Smooth muscle cell (in vitro differentiated cells): ENCODE results near the gene SHMT2. TPM values are rescaled to one million over a fixed set of nuclear protein-coding genes. Genes with fewer than 3 reads are reported as not detected.

Source experiments
- DNase-seq: peaks from one replicate; lab custom pipeline; 2025; ENCODE audit not compliant: unreplicated experiment; lab: John Stamatoyannopoulos, UW
- H2AFZ ChIP-seq: fragments of 200-600 bp; sonication (generic); 2 replicates; pipeline ENCODE4 v1.6.0; 2016; ENCODE audit warnings: antibody characterized with exemption, low read depth, mild to moderate bottlenecking
- H3F3A ChIP-seq: fragments of 200-600 bp; sonication (generic); 2 replicates; pipeline ENCODE4 v1.6.0; 2017; ENCODE audit warnings: antibody characterized with exemption, low read depth
- H3K27ac ChIP-seq: fragments of 200-600 bp; sonication (generic); 2 replicates; pipeline ENCODE4 v1.5.1; 2016; ENCODE audit warnings: low read depth, mild to moderate bottlenecking
- H3K27me3 ChIP-seq: fragments of 200-600 bp; sonication (generic); 2 replicates; pipeline ENCODE4 v1.6.1; 2016; ENCODE audit warnings: low read depth, mild to moderate bottlenecking
- H3K36me3 ChIP-seq: fragments of 200-600 bp; sonication (generic); 2 replicates; pipeline ENCODE4 v1.5.1; 2016; ENCODE audit warnings: low read depth
- H3K4me1 ChIP-seq: fragments of 200-600 bp; sonication (generic); 2 replicates; pipeline ENCODE4 v1.5.1; 2016; ENCODE audit warnings: low read depth
- H3K4me2 ChIP-seq: fragments of 200-600 bp; sonication (generic); 2 replicates; pipeline ENCODE4 v1.6.0; 2016; ENCODE audit warnings: mild to moderate bottlenecking
- H3K4me3 ChIP-seq: fragments of 200-600 bp; sonication (generic); 2 replicates; pipeline ENCODE4 v1.5.1; 2016; ENCODE audit warnings: mild to moderate bottlenecking
- H3K79me2 ChIP-seq: fragments of 200-600 bp; sonication (generic); 2 replicates; pipeline ENCODE4 v1.6.0; 2016; ENCODE audit warnings: low read depth, mild to moderate bottlenecking
- H3K9ac ChIP-seq: fragments of 200-600 bp; sonication (generic); 2 replicates; pipeline ENCODE4 v1.6.0; 2016; ENCODE audit warnings: low read depth
- H3K9me3 ChIP-seq: fragments of 200-600 bp; sonication (generic); replicated peaks from 2 replicates; pipeline ENCODE4 v1.5.1; 2016; ENCODE audit warnings: low read depth
- H4K20me1 ChIP-seq: fragments of 200-600 bp; sonication (generic); 2 replicates; pipeline ENCODE4 v1.6.0; 2016; ENCODE audit warnings: low read depth
- WGBS: methylation state at CpG from one replicate; pipeline ENCODE4 v1.1.7; 2016; ENCODE audit warnings: low lambda C conversion rate; 5-methylcytosine and 5-hydroxymethylcytosine counted together
- polyA plus RNA-seq: library from polyadenylated mRNA; unstranded; fragments of >200 nt; fragmentation: Nextera tagmentation; extraction: Ambion mirVana; gene quantifications from 2 replicates; pipeline ENCODE4 v1.2.1, GENCODE V29; 2016
- total RNA-seq: library from RNA; depleted of rRNA; stranded (reverse); fragments of >200 nt; gene quantifications from 2 replicates; pipeline ENCODE4 v1.2.3, GENCODE V29; 2014
- TF ChIP-seq, protein P1 (sequence below): fragments of 200-600 bp; sonication (generic); IDR thresholded peaks from 2 replicates; pipeline ENCODE4 v1.5.1; 2017; ENCODE audit warnings: borderline replicate concordance, mild to moderate bottlenecking, antibody characterized with exemption; ENCODE audit not compliant: insufficient read depth, poor library complexity, severe bottlenecking

The SHMT2 gene
- total and polyA plus RNA-seq, 2 experiments from 2014 or later: 107 to 117 TPM

DNA sequence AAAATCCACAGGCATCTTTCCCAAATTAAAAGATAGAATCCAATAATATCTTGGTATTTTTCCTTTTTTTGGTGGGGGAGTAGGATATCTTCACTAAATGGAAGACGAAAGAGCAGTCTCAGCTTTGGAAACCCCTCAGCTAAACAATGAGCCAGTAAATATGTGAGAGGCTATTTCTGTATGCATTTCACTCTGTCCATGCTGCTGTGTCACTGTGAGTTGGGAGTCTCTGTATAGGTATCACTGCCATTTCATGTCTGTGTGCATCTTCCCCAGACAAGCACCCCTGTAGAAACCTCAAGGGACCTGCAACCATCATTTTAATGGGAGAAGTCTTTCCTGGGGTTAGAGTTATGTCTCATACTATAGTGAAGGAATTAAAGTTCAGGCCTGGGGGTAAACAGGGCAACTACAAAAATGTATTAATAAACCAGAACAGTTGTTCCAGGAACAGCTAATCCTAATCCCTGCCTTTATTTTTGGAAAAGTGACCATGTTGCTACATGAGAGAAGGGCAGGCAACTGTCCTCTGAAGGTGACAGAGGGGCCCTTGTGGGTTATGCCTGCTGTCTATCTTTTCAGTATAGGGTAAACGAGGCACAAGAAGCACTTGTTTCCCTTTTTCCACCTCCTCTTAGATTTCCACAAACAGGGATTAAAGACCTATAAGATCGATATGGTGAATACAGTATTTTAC, 32.8 kb downstream of the SHMT2 start:
- no peak for DNase-seq
- no peak overlapping the region for H3K4me3 ChIP-seq
- no peaks in the 10 kb centered on the region for H3F3A ChIP-seq
- TF ChIP-seq, protein P1, sequence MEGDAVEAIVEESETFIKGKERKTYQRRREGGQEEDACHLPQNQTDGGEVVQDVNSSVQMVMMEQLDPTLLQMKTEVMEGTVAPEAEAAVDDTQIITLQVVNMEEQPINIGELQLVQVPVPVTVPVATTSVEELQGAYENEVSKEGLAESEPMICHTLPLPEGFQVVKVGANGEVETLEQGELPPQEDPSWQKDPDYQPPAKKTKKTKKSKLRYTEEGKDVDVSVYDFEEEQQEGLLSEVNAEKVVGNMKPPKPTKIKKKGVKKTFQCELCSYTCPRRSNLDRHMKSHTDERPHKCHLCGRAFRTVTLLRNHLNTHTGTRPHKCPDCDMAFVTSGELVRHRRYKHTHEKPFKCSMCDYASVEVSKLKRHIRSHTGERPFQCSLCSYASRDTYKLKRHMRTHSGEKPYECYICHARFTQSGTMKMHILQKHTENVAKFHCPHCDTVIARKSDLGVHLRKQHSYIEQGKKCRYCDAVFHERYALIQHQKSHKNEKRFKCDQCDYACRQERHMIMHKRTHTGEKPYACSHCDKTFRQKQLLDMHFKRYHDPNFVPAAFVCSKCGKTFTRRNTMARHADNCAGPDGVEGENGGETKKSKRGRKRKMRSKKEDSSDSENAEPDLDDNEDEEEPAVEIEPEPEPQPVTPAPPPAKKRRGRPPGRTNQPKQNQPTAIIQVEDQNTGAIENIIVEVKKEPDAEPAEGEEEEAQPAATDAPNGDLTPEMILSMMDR: no peak
- peaks cover 18% of the 10 kb centered on the region for H3K4me1 ChIP-seq
- H3K4me2 ChIP-seq: no peak overlapping the region
- no peak overlapping the region for H3K27ac ChIP-seq
- H3K36me3 ChIP-seq: no peaks in the 10 kb centered on the region
- no peaks in the 10 kb centered on the region for H4K20me1 ChIP-seq
- H3K27me3 ChIP-seq: no peaks in the 10 kb centered on the region
- H3K79me2 ChIP-seq: no peaks in the 10 kb centered on the region
- WGBS: 92% methylated on average over 3 of the region's 3 CpGs
- H3K9ac ChIP-seq: no peak overlapping the region
- no peaks in the 10 kb centered on the region for H3K9me3 ChIP-seq
- H2AFZ ChIP-seq: no peak overlapping the region

DNA sequence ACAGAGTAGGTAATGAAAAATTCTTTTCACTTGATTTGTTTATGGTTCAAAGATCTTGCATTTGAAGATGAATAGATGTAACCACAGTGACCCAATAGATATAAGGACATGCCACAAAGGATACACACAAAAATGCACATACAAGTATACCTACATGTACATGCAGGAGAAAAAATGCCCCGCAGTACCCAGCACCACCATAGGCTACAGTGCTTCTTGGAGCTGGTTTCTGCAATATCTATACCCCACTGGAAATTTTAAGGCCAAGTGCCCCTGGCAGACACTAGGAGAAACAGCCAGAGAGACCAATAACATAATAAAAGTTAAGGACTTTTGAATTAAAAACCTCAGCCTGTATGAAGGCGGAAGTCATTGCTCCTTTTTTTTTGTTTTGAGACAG, 33.6 kb downstream of the SHMT2 start:
- no peak for DNase-seq
- no peaks in the 10 kb centered on the region for H3K36me3 ChIP-seq
- H3K79me2 ChIP-seq: no peaks in the 10 kb centered on the region
- TF ChIP-seq, protein P1: no peak
- no peaks in the 10 kb centered on the region for H4K20me1 ChIP-seq
- H3K4me2 ChIP-seq: no peak overlapping the region
- H3K27me3 ChIP-seq: no peaks in the 10 kb centered on the region
- peaks cover 18% of the 10 kb centered on the region for H3K4me1 ChIP-seq
- no peaks in the 10 kb centered on the region for H3F3A ChIP-seq
- H3K9me3 ChIP-seq: no peaks in the 10 kb centered on the region
- H3K4me3 ChIP-seq: no peak overlapping the region
- H2AFZ ChIP-seq: no peak overlapping the region
- no peak overlapping the region for H3K9ac ChIP-seq
- H3K27ac ChIP-seq: no peak overlapping the region
- WGBS: 97% methylated on average over 2 of the region's 2 CpGs

DNA sequence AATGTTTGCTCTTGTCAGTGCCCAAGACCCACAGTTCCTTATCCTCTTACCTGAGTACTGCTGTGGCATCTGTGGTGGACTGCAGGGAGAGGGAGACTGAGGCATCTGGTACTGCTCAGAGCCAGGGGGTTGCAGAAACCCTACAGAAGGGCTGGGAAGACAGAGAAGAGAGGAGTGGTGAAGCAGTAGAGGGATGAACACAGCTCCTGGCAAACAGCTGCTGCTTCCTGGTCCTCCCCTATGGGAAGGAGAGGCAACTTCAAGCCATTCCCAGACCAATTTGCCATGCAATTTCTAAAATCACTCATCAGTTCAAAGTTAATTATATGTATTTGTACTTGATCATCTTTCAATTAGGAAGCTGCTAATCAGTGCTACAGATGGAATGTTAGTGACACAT, 37.2 kb downstream of the SHMT2 start:
- H3F3A ChIP-seq: no peaks in the 10 kb centered on the region
- no peak overlapping the region for H3K4me3 ChIP-seq
- H2AFZ ChIP-seq: no peak overlapping the region
- no peaks in the 10 kb centered on the region for H4K20me1 ChIP-seq
- peaks cover 10% of the 10 kb centered on the region for H3K4me1 ChIP-seq
- H3K4me2 ChIP-seq: no peak overlapping the region
- no peaks in the 10 kb centered on the region for H3K27me3 ChIP-seq
- TF ChIP-seq, protein P1: no peak
- H3K27ac ChIP-seq: no peak overlapping the region
- no peak overlapping the region for H3K9ac ChIP-seq
- H3K79me2 ChIP-seq: no peaks in the 10 kb centered on the region
- DNase-seq: no peak
- H3K9me3 ChIP-seq: no peaks in the 10 kb centered on the region
- H3K36me3 ChIP-seq: peaks cover 4% of the 10 kb centered on the region

DNA sequence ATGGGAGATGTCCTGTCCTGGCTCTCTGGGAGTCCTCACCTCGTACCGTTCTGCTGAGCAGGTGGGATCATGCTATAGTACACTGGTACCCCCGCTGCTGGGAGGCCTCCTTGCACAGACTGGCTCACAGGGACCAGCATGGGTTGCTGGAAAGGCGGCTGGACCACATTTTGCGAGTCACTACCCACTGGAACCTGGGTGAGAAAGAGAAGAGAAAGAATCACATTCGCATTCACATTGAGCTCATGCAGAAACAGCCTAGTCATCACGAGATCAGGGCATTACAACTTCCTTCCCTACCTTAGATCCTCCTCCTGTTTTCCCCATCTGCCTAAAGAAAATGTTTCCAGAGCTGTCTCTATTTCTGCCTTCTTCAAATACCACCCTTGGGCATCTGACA, 38.8 kb downstream of the SHMT2 start:
- TF ChIP-seq, protein P1: no peak
- DNase-seq: no peak
- Histone ChIP-seq H2AFZ (no peak overlapping the region), H3K9me3 (no peaks in the 10 kb centered on the region), H3K9ac (no peak overlapping the region), H3K4me2 (no peak overlapping the region), H3K4me3 (no peak overlapping the region), H3F3A (no peaks in the 10 kb centered on the region), H3K27me3 (no peaks in the 10 kb centered on the region), H3K36me3 (peaks cover 4% of the 10 kb centered on the region), H4K20me1 (no peaks in the 10 kb centered on the region), H3K4me1 (no peaks in the 10 kb centered on the region), H3K79me2 (no peaks in the 10 kb centered on the region), H3K27ac (no peak overlapping the region)
- 87% methylated on average over 7 of the region's 7 CpGs for WGBS
